GM21529 (cell line): ENCODE measurements around the gene PGS1.
A peak's percentile ranks its signal among the peaks of the same experiment; 100 is the strongest.

Source experiments
- ATAC-seq: cut with Tn5 transposase; IDR thresholded peaks from one replicate; pipeline ENCODE4 v1.9.1; 2021; ENCODE audit not compliant: unreplicated experiment

PGS1 gene

DNA sequence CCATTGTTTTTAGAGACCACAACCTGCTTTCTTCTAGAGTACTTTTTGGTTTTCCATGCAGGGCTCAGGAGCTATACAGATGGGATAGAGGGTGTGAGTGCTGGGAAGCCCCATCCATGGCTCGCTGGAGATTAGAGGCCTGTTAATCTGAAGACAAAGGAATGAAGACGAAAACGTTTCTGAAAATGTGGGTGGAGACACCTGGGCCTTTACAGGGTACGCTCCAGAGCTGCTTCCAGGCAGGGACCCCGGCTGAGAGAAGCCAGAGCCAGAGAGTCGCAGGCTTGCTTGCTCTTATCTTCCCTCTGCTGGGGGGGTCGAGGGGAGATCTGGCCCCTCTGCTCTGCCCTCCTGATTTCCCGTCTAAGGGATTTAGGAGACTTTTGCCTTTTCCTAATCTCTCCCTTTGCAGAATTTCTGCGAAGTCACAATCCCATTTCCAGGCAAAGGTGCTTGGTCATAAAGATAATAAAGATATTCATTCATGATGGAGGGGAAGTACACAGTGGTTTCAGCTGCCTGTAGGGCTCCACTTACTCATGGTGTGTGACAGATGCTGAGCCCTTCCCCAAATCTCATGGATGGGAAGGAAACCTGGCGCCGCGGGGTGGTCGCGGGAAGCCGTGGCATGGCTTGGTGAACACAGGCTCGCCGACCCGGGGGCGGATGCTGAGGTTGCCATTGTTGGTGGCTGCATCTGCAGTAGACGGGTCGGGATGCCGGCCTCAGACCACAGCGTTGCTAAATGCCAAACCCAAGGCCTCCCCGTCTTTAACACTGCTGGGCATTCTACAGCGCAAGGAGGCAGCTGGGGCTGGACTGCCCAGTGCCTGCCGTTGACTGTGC, 13.8 kb upstream of the PGS1 start:
- no peak for ATAC-seq

DNA sequence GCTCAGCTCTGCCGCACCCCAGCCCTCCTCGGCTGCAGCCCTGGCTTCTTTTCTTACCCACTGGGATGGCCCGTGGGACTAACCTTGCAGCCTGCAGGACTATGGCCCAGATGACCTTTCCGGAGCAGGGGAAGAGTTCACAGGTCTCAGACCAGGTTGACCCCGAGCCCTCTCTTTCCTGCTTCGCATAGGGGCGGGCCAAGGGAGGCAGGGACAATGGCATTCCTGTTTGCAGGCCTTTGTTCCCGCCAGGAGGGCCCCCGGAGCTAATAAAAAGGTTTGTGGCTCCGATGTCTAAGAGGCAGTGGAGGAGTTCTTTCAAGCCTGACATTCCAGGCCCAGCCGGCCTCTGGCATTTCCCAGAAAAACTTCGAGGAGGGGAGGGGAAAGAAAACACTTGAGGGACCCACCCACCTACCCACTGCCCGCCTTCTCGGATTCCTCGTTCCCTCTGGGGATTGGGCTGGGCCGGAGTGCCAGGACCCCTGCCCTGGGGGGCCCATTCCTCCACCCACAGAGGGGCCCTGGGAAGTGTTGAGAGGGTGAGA, 12.8 kb upstream of the PGS1 start:
- ATAC-seq, result no peak

DNA sequence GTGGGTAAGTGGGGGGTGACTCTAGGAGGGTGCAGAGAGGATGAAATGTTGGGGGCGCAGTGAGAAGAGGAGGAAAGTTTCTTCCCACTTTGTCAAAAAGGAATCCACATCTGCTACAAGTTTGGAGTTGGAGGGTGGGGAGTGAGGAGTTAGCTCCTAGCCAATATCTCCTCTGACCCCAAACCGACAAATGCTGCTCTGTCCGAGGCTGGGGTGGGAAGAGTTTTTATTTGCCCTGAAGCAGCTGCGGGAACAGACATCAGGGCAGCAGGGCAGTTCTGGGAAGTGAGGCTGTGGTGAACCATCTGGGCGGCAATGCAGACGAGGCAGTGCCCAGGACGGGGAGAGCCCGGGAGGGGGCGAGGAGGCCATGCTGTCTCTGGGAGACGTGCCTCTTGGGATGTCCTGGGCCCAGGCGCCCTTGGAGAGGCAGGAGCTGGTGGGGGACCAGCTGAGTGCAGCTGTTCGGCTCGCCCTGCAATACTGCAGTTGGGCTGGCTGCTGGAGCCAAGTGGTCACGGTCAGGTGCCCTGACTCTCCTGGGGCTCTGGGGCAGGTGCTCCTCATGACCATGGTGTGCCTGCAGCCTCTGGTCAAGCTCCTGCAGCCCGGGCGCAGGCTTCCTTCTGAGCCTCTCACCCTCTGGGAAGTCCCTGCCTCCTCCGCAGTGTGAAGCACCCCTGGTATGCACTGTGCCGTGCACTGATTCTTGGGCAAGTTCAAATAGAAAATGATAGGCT, 12.2 kb upstream of the PGS1 start:
- ATAC-seq, result no peak

DNA sequence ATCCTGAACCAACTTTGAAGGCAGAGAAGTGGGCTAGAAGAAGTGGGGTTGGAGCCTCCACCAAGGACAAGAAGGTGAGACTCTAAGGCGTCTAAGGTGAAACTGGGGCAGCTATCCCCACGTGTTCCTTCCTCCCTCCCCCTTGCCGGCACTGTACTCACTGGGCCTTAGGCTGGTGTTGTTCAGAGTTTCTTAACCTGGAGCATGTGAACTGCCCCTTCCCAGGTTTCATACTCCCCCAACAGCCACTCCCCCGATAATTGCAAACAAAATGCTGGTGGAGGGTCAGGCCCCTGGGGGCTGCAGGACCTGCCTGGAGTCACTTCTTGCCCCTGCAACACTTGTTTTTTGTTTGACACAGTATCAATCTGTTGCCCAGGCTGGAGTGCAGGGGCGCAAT, 11.3 kb upstream of the PGS1 start:
- ATAC-seq, result no peak

DNA sequence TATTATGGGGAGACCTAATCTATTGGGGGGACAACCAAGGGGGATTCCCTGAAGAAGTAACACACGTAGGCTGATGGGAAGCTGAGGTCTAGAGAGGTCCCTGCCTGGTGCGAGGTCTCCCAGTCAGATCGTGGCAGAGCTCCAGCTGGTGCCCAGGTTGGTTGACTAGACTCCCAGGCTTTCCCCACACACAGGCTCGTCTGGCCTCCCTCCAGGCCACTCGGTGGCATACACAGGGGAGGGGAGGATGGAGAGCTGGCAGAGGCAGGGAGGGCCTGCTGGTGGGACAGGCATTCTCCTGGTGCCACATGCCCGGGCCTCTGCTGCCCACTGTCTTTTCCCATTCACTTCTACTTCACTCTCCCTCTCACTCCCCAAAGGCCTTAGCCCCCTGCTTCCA, 10.1 kb upstream of the PGS1 start:
- ATAC-seq, result no peak

DNA sequence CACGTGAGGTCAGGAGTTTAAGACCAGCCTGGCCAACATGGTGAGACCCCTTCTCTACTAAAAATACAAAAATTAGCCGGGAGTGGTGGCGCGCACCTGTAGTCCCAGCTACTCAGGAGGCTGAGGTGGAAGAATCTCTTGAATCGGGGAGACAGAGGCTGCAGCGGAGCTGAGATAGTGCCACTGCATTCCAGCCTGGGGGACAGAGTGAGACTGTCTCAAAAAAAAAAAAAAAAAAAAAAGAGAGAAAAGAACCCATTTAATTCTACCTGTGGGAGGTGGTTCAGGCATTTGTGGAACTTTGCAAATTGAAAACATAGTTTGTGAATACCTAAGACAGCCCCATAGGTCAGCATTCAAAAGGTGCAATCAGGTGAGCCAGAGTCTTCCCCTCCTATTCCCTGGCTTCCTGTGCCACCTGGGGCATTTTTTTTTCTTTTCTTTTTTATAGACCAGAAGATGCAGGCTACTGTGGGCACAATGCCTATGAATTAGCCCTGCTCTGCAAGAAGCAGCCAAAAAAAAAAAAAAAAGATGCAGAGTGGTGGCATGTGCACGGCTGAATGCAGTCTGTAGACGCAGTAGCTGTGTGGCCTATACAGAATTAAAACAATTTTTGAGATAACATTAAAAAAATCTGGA, 9.5 kb upstream of the PGS1 start:
- no peak for ATAC-seq

DNA sequence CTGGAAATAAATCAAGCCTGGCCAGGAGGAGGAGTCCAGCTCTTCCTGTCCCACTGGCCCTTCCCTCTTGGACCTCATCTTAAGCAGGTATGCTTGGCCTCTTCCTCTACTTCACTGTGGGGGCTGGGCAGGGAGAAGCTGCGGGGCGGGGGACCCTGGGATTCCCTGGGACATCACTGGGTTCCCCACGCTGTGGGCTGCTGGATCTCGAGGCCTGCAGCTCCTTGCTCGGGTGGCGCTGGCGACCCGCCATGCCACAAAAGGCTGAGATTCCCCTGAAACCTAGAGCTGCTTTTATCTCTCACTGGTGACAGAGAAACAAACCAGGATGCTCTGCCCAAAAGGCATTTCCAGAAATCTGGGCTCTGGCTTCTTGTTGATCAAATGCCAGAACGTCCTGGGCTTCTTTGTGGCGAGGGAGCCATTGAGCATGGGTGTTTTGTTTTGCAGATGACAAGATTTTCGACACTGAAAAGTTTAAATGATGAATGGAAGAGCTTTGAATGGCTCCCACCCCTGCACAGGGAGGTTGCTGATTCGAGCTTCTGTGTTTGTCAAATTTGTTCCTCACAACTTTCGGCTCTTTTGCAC, 8.6 kb upstream of the PGS1 start:
- no peak for ATAC-seq

DNA sequence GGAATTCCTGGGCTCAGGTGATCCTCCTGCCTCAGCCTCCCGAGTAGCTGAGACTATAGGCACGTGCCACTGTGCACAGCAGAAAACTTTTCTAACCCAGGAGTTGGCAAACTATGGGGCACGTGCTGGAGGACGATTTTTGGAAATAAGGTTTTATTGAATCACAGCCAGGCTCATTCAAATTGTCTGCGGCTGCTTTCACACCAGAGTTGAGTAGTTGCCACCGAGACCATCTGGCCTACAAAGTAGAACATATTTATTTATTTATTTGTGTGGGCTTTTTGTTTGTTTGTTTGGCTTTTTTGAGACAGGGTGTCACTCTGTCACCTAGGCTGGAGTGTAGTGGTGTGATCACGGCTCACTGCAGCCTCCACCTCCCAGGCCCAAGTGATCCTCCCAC, 7.4 kb upstream of the PGS1 start:
- ATAC-seq, result no peak

DNA sequence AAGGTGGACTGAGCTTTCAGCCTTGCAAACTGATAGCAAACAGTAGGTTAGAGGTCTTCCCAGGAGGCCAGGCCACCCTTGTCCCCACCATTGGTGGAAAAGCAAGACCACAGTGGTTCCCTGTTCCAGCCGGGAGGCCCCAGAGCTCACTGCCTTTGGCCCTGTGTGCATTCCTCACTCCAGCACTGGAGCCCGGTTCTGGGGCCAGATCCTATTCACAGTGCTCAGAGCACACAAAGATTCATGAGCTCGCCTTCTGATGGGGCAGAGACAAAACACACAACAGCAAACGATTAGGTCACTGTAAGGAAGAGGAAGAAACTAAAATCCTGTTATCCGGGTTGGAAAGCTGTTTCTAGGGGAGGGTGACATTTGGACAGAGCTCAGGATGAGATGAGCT, 5.6 kb upstream of the PGS1 start:
- ATAC-seq, result no peak

DNA sequence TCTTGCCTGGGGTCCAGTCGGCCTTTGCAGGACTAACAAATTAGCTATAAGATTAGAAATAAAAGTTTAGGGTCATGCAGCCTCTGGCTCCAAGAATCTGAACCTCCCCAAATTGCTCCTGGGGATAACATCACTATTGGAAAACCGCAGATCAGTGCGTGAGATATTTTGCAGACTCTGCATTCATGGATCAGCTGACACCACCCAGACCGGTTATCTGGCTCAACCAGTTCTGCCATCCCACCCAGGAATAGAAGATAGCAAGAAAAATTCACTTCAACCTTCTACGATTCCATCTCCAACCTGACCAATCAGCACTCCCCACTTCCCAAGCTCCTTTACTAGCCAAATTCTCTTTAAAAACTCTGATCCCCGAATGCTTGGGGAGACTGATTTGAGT, 4.3 kb upstream of the PGS1 start:
- no peak for ATAC-seq

DNA sequence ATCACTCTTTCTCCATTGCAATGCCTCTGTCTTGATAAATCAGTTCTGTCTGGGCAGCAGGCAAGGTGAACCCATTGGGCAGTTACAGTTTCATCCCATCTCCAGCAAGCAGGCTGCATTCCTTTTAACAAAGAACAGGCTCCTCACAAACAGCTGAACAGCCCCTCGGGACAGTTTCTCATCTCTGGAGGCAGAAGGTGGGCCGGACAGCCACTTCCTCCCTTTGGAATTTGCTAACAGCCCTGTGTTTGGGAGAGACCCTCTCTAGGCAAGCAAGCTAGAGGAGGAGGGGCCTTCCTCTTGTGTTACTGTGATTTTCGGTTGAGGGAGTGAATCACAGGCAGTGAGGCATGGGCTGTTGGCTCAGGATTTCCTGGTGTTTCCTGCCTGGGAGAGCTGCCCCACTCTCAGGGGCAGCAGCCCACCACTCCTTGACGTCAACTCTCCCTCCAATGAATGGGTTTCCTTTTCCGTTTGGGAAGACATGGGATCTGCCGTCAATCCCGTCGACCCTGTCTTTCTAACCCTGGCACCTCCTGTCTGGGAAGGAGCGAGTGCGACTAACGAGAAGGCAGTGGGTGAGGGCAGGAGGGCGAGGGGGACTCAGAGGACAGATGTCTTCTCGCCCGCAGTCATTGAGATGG, 3.7 kb upstream of the PGS1 start:
- no peak for ATAC-seq

DNA sequence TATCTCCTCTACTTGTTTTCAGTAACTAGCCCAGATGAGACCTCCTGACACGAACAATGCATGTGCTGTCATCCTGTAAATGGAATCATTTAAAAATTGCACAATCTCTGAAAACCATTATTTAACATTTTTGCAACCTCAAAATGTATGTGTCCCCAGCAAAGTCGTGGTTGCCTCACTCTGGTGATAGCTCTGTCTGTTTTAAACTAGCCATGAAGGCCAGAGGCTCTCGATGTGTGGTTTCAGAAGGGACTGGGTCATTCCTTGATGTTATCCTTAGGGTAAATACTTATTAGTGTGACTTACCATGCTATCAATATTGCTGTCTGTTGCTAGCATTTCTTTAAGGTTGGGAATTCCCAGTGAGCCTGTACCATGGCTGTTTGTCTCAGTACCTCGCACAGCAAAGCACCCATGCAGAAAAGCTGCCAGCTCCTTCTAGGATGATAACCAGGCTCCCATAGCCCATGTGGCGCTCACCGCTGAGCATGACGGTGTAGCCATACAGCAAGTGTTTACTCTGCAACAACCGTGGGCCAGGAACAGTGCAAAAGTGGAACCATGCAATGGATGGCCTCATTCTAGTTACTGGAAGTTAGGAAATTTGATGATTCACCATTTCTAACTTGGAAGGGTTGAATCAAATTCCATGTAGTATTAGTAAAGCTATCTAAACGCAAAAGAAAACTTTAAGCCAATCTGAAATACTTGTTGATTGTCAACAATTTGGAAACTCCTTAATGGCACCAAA, 2.9 kb upstream of the PGS1 start:
- no peak for ATAC-seq

DNA sequence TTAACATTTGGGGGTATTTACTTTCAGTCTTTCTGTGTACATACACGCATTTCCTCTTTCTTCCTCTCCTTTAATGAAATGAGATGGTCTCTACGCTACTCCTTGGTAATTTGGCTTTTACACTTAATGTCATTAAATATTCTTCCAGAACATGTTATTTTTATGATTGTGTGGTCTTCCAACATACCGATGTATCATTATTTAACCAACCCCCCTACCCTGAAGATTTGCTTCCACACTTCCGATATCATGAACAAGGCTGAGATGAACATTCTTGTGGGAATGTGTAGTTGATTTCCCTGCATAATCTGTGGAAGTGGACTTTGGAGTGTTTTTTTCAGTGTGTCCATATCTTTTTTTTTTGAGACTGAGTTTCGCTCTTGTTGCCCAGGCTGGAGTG, 2.3 kb upstream of the PGS1 start:
- no peak for ATAC-seq

DNA sequence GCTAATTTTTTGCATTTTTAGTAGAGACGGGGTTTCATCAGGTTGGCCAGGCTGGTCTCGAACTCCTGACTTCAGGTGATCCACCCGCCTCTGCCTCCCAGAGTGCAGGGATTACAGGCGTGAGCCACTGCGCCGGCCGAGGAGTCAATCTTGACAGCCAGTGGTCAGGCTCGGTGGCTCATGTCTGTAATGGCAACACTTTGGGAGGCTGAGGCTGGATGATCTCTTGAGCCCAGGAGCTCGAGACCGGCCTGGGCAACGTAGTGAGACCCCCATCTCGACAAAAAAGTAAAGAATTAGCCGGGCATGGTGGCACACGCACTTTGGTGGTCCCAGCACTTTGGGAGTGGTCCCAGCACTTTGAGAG, 608 bp upstream of the PGS1 start:
- no peak for ATAC-seq

DNA sequence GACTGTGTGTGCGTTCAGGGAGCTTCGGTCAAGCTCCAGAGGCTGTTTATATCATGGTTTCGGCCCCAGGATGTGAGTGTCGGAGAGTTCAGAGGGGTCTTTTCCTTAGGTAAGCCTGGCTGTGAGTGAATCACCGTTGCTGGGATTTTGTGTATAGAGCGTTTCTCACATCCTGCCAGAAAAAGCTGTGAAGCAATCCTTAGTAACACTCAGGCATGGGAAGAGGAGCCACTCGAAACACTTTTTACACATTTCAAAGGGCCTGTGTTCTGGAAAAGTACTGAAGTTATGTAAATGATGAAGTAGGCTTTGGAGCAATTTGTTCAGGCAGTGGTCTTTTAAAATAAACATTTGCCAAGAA, 662 bp downstream of the PGS1 start:
- no peak for ATAC-seq

DNA sequence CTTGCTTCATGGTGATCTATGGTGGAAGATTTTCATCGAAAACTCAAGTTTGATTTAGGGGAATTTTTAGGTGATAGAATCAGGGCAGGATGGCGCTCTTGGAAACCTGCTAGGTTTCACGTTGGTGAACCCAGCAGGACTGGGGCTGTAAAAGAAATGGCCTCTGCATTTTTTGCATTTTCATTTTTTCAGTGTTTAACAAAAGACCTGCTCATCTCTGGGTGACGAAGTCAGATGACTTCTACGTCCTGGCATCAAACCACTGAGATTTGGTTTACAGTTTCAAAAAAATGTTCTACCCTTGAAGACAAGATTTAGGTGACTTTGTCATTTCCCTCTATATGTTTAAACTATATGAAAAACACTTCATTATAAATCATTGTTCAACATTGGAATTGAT, 1.9 kb downstream of the PGS1 start:
- no peak for ATAC-seq

DNA sequence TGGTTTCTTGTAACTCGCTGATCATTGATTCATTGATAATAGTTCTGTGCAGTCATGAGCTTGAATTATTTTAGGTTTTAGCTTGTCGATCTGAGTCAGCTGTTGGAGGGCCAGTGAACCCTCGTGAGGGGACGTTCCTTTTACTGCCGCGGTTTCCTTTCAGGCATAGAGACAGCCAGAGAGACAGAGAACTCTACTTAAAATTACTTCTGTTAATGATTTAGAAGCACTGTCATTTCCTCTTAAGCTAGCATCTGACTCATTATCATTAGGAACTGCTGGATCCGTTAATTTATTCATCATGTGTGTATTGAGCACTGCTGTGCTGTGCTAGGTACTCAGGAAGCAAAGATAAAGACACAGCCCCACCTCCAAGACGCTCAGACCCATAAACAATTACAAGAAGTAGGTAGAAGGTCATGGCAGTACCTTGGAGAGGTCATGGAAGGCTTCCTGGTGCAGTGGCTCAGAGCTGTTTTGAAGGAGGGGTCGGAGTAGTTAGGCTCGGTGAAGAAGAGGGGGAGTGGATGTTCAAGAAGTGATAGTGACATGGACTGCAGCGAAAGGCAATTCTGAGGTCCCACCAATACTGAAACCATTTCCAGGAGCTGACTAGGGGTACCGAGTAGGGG, 3.3 kb downstream of the PGS1 start:
- ATAC-seq, result no peak

DNA sequence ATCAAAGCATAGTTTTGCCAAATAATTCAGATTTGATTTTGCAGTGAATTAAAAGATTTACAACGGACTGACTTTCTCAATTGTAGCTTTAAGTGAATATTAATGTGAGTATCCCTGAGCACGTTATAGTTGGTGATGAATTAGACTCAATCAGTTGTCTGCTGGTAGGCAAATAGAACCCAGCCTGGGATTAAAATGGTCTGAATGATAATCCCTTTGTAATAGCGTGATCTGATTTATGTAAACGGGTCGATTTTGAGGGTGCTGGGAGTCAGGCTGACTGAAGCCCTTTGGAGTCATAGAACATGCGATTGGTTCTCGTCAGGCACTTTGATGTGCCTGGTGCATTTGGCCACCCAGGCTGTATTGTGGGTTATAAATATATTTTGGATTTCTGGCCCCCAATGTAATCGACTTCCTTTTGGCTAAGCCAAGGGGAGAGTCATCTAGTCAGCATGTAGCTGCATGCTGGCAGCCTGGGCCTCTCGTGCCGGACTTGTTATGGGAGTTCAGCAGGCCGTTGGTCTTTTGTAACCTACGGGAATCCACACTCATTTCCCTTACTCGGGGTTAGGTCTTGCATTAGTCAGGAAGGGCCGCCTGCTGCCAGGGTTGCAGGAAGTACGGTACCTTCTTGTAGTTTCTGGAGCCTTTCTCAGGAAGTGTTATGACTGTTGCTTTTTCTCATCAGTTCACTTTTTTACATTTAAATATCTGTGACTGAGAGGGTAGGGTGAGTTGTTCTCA, 5.4 kb downstream of the PGS1 start:
- ATAC-seq, result peak; percentile 42

DNA sequence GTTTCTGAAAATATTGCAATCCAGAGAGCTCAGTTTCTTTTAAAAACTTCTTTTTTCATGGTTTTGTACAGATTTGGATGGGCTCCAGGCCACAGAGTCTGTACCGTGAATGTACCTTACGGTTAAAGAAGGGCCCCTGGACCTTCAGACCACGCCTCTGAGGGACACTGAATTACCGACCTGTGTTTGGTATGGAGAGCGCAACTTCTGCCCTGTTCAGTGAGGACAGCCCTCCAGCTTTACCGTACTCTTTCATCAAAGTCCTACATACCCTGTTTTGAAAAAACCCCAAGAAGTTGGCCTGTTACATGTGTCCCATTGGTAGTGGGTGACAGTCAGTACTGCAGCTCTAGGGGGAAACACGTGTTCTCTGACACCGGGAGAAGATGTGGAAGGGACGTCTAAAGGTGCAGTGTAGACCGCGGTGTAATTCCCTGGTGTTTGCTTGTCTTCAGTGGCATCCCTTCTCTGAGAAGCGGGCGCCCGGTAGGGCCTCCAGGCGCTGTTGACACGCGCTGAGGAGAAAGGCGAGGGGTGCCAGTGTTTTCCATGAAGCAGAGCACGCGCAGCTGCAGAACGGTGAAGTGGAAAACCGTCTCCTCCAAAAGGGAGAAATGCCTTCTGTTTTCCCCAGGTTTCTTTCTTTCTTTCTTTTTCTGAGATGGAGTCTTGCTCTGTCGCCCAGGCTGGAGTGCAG, 6.2 kb downstream of the PGS1 start:
- peak; percentile 29 for ATAC-seq
